GM21390 (cell line): ENCODE data around the gene TM7SF3.

Source experiments
- ATAC-seq: cut with Tn5 transposase; IDR thresholded peaks from one replicate; pipeline ENCODE4 v1.9.1; 2021; ENCODE audit not compliant: unreplicated experiment

TM7SF3 gene

DNA sequence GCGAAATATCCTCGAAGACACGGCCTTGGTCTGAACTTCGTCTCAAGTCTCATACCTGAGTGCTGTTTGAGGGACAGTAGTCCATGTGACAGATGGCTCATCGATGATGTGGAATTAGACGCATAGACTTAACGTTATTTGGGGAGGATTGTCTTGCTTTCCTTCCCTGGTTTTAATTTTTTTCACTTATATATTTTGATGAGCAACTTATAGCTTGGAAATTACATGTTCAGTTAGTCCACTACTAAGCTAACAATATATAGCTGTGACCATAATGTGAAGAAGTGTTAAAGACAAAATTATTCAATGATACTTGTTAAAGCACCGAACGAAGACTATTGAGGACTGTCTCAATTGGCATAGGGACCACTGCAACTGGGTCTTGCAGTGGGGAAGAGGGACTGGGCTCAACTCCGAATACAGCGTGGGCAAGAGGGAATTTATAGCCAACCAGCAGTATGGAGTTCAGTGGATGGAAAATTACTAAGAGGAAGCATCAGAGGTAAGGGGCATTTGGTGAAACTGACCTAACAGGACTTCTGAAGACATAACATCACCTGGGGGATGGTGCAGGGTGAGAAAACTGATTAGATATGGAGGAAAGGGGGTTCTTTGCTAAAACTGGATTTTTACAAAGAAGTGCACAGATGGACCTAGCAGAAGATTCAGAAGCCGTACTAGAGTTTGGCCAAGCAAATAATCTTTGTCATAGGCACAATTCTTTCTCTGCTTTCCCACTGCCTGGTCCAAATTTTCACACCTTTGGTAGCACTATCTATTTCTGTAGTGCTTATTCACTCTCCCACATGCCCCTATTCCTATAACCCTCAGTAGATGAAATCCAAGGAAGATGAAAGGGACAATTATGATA is 910 bp upstream of the TM7SF3 start:
- no peak for ATAC-seq

DNA sequence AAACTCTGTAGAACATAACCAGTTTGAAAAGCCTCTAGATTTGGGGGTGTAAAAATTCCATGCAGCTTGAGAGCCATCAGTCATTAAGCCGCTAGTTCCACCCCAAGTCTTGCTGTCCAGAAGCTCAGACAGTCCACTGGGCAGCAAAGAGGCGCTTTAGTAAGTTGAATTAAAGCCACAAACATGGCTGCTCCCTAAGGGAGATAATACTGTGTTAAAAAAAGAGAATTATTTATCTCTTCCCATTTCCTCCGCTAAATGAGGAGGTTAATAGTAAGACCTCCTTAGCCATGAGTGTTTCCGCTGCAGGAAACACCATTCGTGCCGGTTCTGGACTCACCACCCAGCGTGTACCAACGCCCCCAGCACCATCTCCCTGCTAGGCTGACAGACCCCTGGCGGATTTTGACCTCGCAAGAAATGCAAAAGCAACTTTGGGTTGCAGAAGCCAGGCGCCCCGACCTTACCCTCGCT is 536 bp downstream of the TM7SF3 start:
- ATAC-seq: peak; percentile 17

DNA sequence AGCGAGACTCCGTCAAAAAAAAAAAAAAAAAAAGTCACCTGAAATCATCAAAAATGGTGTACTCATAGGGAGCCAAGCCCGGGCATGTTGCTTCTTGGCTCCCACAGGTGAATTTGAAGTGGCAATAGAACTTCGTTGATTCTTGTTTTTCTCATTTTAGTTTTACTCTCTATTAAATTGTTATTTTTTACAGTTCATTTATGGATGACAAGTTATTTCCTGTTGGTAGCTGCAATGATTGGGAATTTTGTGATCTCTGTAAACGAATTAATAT is 1.3 kb downstream of the TM7SF3 start:
- ATAC-seq: no peak

DNA sequence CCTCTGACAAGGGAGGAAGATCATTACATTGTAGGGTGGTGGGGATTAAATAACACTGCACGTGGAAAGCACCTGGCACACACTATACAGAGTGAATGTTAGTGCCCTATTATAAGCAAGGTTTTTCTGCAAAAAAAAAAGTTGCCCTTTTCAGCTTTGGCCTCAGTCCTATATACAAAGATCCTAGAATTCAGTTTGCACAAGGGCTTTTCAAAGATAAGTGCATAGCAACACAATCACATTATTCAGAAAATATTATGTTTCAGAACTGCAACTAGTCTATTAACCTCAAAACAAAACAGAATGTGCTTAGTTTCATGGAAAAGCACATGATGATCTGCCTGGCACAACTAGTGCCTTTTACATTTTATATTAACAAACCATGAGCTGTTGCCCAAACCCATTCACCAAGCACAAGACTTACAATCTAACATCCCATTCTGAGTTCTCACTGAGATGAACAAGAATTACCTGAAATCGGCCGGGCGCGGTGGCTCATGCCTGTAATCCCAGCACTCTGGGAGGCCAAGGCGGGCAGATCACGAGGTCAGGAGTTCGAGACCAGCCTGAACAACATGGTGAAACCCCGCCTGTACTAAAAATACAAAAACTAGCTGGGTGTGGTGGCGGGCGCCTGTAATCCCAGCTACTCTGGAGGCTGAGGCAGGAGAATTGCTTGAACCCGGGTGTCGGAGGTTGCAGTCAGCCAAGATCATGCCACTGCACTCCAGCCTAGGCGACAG is 1.8 kb downstream of the TM7SF3 start:
- ATAC-seq: no peak

DNA sequence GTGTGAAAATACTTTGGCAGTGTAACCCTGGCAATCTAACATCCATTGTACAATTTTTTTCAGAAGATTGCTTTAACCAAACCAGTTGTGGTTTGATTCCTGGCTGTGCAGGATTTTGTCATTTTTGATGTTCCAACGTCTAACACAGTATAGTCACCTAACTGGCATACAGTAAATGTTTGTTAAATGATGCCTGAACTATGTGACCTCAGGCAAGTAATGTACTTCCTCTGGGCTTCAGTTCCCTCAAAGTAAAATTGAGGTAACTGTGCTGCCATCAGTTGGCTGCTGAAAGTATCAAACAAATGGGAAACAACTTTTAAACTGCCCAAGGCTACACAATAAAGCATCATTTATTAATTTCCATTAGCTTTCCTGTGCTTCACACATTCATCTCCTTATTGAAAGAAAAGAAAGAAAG is 4.3 kb downstream of the TM7SF3 start:
- no peak for ATAC-seq

DNA sequence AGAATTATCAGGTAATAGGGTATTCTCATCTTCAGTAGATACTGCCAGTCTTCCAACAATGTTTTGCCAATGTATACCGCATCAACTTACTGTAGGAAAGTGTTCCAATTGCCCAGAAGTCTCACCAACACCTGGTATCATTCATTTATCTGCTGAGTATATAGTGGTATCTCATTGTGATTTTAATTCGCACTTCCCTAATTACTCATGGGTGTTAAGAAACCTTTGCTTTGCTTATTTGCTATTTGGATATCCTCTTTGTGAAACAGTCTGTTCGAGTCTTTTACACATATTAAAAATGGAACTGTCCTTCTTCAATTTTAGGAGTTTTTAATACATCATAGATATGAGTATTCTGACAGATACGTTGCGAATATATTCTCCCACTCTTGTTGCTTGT is 6.1 kb downstream of the TM7SF3 start:
- ATAC-seq: no peak

DNA sequence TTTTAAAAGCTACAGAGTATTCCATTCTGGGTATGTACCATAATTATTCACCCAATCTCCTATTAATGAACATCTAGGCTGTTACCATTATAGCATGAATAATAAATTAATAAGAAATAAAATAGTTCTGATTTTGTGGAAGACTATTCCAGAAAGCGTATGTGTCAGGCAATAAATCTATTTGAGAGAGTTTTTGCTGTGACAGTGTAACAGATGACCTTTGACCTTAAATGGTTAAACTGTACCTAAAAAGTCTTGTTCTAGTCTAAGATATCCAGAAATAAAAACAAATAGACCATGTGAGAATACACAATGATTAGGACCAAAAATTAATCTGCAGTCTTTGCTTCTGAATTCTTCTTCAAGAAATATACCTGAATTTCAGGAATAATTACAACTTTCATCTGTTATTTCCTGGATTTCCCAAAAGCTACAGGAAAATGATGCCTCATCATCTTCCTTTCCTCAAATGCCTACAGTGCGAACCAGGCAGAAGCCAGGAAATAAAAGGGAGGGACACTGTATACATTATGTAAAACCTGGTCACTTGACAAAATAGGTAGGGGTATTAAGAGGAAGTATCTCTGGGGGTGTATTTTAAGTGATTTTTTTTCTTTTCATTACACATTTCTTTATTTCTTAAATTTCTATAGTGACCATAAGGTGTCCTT is 7.3 kb downstream of the TM7SF3 start:
- ATAC-seq: no peak

DNA sequence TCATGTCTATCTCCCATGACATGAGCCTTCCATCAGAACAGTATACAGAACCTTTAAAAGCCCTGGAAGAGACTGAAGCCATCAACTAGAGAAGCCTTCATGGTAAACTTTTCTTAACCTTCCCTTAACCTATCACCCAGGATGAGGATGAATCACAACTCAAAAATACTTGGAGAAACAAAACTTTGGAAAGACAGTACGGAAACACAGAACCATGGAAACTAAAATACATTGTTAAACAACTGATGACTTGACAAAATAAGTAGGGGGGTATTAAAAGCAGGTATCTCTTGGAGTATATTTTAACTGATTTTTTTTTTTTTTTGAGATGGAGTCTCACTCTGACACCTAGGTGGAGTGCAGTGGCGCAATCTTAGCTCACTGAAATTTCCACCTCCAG is 8.7 kb downstream of the TM7SF3 start:
- no peak for ATAC-seq

DNA sequence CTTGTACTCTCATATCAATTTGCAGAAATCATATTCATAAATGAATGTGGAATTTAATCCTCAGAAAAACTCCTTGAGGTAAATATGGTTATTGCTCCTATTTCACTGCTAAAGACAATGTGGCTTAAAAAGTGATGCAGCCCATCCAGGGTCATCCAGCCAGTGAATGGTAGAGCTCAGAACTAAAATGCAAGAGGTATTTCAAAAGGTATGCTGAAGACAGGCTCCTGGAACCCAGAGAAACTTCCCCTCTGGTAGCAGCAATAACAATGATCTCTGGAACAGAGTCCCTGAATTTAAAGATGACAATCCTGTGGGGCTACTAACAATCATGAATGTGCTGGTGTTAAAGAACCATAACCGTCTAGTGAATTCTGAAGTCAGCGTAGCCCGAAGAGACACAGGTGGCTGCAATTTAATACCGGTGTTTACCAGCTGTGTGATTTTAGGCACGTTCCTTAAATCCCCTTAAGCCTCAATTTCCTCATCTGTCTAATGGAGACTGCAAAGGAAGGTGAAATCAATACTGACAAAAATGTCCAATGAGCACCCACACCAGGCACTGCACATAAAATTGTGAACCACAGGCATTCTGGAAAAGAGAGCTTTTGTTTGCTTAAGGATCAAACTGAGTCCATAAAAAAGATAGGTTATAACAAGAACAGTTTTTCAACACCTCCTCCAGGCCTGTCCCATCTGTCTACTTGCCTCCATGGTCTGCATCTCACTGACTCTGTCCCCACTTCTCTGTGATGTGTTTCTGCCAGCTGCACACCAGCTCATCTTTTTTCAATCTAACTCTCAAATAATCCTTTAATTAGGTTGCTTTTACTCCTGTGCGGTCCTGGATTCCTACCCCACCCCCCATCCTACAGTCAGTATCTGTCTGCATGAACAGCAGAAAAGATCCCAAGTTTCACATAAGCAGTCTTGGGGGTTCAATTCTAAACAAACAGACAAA is 10.5 kb downstream of the TM7SF3 start:
- no peak for ATAC-seq

DNA sequence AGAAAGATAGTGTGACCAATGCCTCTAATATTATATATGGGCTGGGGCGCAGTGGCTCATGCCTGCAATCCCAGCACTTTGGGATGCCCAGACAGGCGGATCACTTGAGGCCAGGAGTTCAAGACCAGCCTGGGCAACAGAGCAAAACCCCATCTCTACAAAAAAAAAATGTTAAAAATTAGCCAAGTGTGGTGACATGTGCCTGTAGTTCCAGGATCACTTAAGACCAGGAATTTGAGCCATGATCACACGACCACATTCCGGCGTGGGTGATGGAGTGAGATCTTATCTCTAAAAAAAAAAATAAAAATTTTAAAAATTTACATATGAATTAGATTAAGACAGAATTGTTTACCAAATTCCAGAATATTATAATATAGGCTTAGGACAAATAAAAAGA is 12.0 kb downstream of the TM7SF3 start:
- no peak for ATAC-seq

DNA sequence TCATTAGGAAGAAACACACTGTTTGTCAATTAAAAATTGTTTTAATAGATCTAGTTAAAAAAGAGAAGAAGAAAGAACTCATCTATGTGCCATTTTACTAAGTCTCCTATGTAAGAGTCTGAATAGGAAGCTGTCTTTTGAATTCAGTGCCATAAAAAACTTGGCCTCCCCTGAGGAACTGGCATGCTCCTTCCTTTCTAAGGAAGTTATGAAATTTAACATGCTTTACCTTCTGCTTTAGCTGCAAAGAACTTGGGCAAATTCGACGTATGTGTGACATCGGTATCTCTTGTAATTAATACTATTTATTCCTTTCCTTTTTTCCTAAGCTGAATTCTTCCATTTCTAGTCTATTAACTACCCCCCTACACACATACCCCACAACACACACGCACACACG is 12.5 kb downstream of the TM7SF3 start:
- no peak for ATAC-seq

DNA sequence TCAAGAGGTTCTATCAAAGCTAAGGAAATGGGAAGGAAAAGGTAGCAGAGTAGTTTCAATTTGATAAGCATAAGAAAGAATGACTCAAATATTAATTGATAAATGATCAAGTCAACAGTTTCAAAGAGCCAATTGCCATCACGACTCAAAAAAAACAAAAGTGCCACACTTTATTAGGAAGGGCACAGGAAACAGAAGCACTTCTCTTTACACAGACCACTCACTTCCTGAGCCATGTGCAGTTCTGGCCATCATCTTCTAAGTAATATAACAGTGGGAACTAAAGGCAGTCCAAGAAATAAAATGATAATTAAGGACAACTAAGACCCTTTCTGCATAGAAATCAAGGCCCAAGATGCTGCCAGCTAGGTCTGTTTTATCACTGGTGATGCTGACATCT is 13.2 kb downstream of the TM7SF3 start:
- ATAC-seq: no peak

DNA sequence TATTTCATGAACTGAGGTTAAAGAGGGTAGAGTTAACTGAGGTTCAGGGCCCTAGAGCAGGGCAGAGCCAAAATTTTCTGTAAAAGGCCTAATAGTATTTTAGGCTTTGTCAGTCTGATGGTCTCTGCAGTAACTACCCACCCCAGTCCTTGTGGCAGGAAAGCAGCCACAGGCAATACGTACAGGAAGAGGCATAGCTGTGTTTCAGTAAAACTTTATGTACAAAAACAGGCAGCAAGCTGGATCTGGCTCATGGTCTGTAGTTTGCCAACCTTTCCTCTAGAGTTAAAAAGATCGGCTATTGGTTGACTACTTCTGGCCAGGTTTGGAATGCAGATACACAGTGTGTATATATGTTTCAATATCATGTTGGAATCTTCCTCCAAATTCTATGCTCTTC is 17.2 kb downstream of the TM7SF3 start:
- ATAC-seq: no peak

DNA sequence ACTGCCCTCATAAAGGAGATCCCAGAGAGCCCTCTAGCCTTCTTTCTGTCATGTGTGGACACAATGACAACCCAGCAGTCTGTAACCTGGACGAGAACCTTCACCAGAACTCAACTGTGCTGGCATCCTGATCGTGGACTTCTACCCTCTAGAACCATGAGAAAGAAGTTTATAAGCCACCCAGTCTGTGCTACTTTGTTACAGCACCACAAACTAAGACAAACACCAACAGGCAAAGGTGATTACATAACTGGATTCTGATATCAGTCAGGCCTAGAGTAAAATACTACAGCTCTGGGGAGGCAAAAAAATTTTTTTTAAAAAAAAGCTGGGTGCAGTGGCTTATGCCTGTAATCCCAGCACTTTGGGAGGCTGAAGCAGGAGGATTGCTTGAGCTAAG is 18.5 kb downstream of the TM7SF3 start:
- no peak for ATAC-seq

DNA sequence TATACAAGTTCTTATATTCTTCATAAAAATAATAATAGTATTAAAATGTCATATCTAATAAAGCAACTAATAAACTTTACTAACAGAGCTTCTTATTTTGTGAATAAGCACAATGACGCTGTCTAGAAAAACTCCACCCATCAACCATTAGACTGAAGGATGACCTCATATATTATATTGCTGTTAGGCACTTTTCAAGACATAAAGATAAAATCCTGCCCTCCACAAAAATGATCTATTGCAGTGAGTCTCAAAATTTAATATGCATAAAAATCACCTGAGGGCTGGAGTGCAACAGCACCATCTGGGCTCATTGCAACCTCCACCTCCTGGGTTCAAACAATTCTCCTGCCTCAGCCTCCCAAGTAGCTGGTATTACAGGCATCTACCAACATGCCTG is 20.1 kb downstream of the TM7SF3 start:
- ATAC-seq: no peak

DNA sequence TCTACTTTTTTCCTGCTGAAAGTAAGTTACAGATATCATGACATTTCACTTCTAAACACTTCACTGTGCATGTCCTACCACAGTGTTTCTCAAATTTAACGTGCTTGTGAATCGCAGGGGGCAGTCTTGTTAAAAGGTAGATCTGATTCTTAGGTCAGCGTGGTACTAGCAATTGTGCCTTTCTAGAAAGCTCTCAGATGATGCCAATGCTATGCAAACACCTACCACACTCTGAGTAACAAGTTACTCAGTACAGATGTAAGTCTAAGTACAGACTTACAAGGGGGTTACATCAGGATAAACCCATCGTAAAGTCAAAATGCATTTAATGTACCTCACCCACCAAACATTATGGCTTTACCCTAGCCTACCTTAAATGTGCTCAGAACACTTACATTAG is 22.4 kb downstream of the TM7SF3 start:
- ATAC-seq: no peak

DNA sequence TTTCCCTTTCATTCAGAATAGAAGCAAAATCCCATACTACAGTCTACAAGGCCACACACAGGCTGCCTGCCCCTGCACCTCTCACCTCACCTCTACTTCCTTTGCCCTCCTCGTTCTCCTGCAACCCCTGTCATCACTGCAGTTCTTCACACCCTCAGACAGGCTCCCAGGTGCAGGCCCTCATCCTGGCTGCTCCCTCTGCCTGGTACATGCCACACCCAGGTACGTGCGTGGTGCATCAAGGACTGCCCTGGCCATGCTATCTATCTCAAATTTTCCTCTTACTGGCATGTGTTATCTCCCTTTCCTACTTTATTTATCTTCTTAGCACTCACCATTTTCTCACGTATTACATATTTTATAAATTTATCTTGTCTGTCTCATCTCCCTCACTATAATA is 24.3 kb downstream of the TM7SF3 start:
- no peak for ATAC-seq

DNA sequence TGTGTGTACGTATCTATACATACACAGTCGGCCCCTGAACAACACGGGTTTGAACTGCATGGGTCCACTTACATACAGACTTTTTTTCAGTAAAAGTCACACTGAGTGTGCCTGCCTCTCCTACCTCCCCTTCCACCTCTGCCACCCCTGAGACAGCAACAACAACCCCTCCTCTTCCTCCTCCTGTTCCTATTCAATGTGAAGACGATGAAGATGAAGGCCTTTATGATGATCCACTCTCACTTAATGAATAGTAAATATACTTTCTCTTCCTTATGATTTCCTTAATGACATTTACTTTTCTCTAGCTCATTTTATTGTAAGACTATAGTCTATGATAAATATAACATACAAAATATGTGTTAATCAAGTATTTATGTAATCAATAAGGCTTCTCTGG is 25.5 kb downstream of the TM7SF3 start:
- ATAC-seq: no peak

DNA sequence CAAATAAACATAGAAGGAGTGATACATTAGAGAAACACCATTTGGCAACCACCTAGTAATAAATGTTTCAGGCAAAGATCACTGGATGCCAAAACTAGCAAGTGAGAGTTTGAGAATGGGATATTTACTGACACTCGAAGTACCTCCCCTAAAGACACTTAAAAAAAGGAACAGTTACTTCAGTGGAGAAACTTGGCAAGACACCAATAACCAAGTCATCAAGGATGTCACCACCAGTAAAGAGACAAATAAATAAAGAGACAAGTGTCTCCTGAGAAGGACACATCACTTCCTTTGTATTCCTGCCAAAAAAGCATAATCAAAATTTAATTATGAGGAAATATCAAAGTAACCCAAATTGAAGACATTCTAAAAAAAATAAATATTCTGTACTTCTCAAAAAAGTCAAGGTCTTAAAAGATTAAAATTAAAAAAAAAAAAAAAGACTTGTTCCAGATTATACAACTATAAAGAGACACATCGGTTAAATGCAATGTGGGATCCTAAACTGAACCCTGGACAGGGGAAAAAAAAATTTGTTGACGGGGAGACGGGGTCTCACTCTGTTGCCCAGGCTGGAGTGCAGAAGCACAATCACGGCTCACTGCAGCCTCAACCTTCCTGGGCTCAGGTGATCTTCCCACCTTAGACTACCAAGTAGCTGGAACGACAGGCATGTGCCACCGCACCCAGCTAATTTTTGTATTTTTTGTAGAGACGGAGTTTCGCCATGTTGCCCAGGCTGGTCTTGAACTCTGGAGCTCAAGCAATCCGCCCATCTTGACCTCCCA is 26.4 kb downstream of the TM7SF3 start:
- no peak for ATAC-seq

DNA sequence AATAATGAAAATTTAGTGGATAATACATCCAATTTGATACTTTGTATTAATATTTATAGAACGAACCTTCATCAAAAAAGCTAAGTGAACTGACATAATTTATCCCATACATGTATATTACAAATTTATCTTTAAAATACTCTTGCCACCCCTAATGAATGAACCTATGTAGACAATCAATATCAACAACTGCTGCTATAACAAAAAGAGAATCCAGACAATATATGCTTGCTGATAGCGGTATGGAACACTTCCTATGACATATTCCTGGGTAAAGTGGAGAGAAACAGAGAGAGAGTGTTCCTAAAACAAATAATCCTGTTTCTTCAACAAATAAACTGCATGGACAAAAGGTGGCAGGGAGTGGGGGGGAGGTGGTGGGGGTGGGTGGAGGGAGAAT is 31.3 kb downstream of the TM7SF3 start:
- ATAC-seq: no peak
